SK-N-MC (cell line): ENCODE measurements around the gene CALHM1.

Experiments
- EZH2 ChIP-seq: fragments of 200-600 bp; sonication (generic); IDR thresholded peaks from one replicate; pipeline ENCODE4 v1.6.1; 2017; ENCODE audit warnings: antibody characterized with exemption
- POLR2AphosphoS5 ChIP-seq: IDR thresholded peaks from 2 replicates; pipeline ENCODE4 v1.6.1; 2012; ENCODE audit warnings: mild to moderate bottlenecking, low read depth, low read length, borderline replicate concordance

- TF ChIP-seq EZH2 (no peak), POLR2AphosphoS5 (no peak)
Observed at GRCh38 chr10:103457176-103457712, 1.5 kb downstream of the CALHM1 start.
